NCI-H345 treated with DMSO at 0.1 percent for 48 hours (cell line): Measurements from ENCODE around the gene GOLGA7B.
A peak's percentile ranks its signal among the peaks of the same experiment; 100 is the strongest.

Source experiments
- DNase-seq: peaks from one replicate; lab custom pipeline; 2025; ENCODE audit not compliant: unreplicated experiment; lab: John Stamatoyannopoulos, UW

The GOLGA7B gene

GRCh38 chr10:97866524-97867219 is 17.0 kb downstream of the GOLGA7B start:
- no peak for DNase-seq

GRCh38 chr10:97867220-97867800 is 17.7 kb downstream of the GOLGA7B start:
- no peak for DNase-seq

- no peak for DNase-seq
Measured at GRCh38 chr10:97868134-97868685, 18.6 kb downstream of the GOLGA7B start.

- DNase-seq = peak; percentile 47
Measured at GRCh38 chr10:97869091-97870042, 19.7 kb downstream of the GOLGA7B start.

GRCh38 chr10:97870990-97871389 is 21.3 kb downstream of the GOLGA7B start:
- no peak for DNase-seq

- DNase-seq = no peak
Measured at GRCh38 chr10:97873569-97873968, 23.9 kb downstream of the GOLGA7B start.

GRCh38 chr10:97874332-97874731 is 24.7 kb downstream of the GOLGA7B start:
- DNase-seq = no peak

- DNase-seq = no peak
Measured at GRCh38 chr10:97875391-97875790, 25.7 kb downstream of the GOLGA7B start.

- no peak for DNase-seq
Measured at GRCh38 chr10:97876402-97876801, 26.8 kb downstream of the GOLGA7B start.

GRCh38 chr10:97879241-97879640 is 29.6 kb downstream of the GOLGA7B start:
- DNase-seq = no peak

- DNase-seq = no peak
Measured at GRCh38 chr10:97880109-97880508, 30.5 kb downstream of the GOLGA7B start.

GRCh38 chr10:97882142-97883091 is 32.8 kb downstream of the GOLGA7B start:
- no peak for DNase-seq

- DNase-seq = no peak
Measured at GRCh38 chr10:97883092-97883485, 33.4 kb downstream of the GOLGA7B start.

- no peak for DNase-seq
Measured at GRCh38 chr10:97886286-97886685, 36.6 kb downstream of the GOLGA7B start.

GRCh38 chr10:97887399-97887798 is 37.8 kb downstream of the GOLGA7B start:
- DNase-seq = no peak

GRCh38 chr10:97888134-97888533 is 38.5 kb downstream of the GOLGA7B start:
- DNase-seq = no peak

- DNase-seq = peak; percentile 19
Measured at GRCh38 chr10:97888641-97889262, 39.1 kb downstream of the GOLGA7B start.

- DNase-seq = peak; percentile 49
Measured at GRCh38 chr10:97889461-97890265, 40.0 kb downstream of the GOLGA7B start.
